ENCODE measurements around the gene RTN4R. TPM values are rescaled to one million over a fixed set of nuclear protein-coding genes. Genes with fewer than 3 reads are reported as not detected.

The RTN4R gene
- total RNA-seq, 1 donor: 8.9 TPM

- DNase-seq (ENCODE audit: low read depth in 2 of 3, low spot score in 2 of 3): no peak
Observed at GRCh38 chr22:20204806-20205205, 63.3 kb downstream of the RTN4R start.

GRCh38 chr22:20204311-20204710 is 63.8 kb downstream of the RTN4R start:
- no peak for DNase-seq (ENCODE audit: low read depth in 2 of 3, low spot score in 2 of 3)

- DNase-seq (ENCODE audit: low read depth in 2 of 3, low spot score in 2 of 3): no peak
Observed at GRCh38 chr22:20203552-20204201, 64.4 kb downstream of the RTN4R start.

- DNase-seq (ENCODE audit: low read depth in 2 of 3, low spot score in 2 of 3): no peak
Observed at GRCh38 chr22:20203142-20203551, 65.0 kb downstream of the RTN4R start.

GRCh38 chr22:20201837-20202392 is 66.2 kb downstream of the RTN4R start:
- DNase-seq (ENCODE audit: low read depth in 2 of 3, low spot score in 2 of 3): no peak

- no peak for DNase-seq (ENCODE audit: low read depth in 2 of 3, low spot score in 2 of 3)
Observed at GRCh38 chr22:20199906-20200305, 68.2 kb downstream of the RTN4R start.

- no peak for DNase-seq (ENCODE audit: low read depth in 2 of 3, low spot score in 2 of 3)
Observed at GRCh38 chr22:20199413-20199842, 68.7 kb downstream of the RTN4R start.

GRCh38 chr22:20198557-20199319 is 69.4 kb downstream of the RTN4R start:
- no peak for DNase-seq (ENCODE audit: low read depth in 2 of 3, low spot score in 2 of 3)

GRCh38 chr22:20197407-20198030 is 70.6 kb downstream of the RTN4R start:
- DNase-seq (ENCODE audit: low read depth in 2 of 3, low spot score in 2 of 3): no peak

GRCh38 chr22:20196094-20196842 is 71.8 kb downstream of the RTN4R start:
- DNase-seq (ENCODE audit: low read depth in 2 of 3, low spot score in 2 of 3): no peak

- peak in 1 of 3 donors; percentile 39 for DNase-seq (ENCODE audit: low read depth in 2 of 3, low spot score in 2 of 3)
Observed at GRCh38 chr22:20194681-20195593, 73.2 kb downstream of the RTN4R start.

GRCh38 chr22:20193761-20194494 is 74.2 kb downstream of the RTN4R start:
- DNase-seq (ENCODE audit: low read depth in 2 of 3, low spot score in 2 of 3): no peak

- DNase-seq (ENCODE audit: low read depth in 2 of 3, low spot score in 2 of 3): no peak
Observed at GRCh38 chr22:20192972-20193760, 75.0 kb downstream of the RTN4R start.

- no peak for DNase-seq (ENCODE audit: low read depth in 2 of 3, low spot score in 2 of 3)
Observed at GRCh38 chr22:20192293-20192971, 75.7 kb downstream of the RTN4R start.

GRCh38 chr22:20191803-20192202 is 76.3 kb downstream of the RTN4R start:
- DNase-seq (ENCODE audit: low read depth in 2 of 3, low spot score in 2 of 3): no peak

All from hematopoietic multipotent progenitor cell (in vitro differentiated cells).